BLaER1 (cell line): ENCODE results near the gene DIO3.

Experiments used
- H3K27ac ChIP-seq: shearing (Covaris generic); formaldehyde crosslinking; 2 replicates; pipeline ENCODE4 v1.8.1; 2022
- H3K27me3 ChIP-seq: shearing (Covaris generic); formaldehyde crosslinking; 2 replicates; pipeline ENCODE4 v1.8.1; 2022
- H3K36me3 ChIP-seq: shearing (Covaris generic); formaldehyde crosslinking; 2 replicates; pipeline ENCODE4 v1.8.1; 2022
- H3K4me1 ChIP-seq: shearing (Covaris generic); formaldehyde crosslinking; 2 replicates; pipeline ENCODE4 v1.8.1; 2022
- H3K4me2 ChIP-seq: shearing (Covaris generic); formaldehyde crosslinking; 2 replicates; pipeline ENCODE4 v1.8.1; 2022
- H3K4me3 ChIP-seq: shearing (Covaris generic); formaldehyde crosslinking; 2 replicates; pipeline ENCODE4 v1.8.1; 2022
- H3K9ac ChIP-seq: shearing (Covaris generic); formaldehyde crosslinking; 2 replicates; pipeline ENCODE4 v1.8.1; 2022
- H3K9me3 ChIP-seq: shearing (Covaris generic); formaldehyde crosslinking; 2 replicates; pipeline ENCODE4 v1.8.1; 2022
- H4K20me1 ChIP-seq: shearing (Covaris generic); formaldehyde crosslinking; 2 replicates; pipeline ENCODE4 v1.8.1; 2022
- Cebpa-rat ChIP-seq: shearing (Covaris generic); IDR thresholded peaks from 2 replicates; pipeline ENCODE4 v1.8.1; 2022

The DIO3 gene

GRCh38 chr14:101557811-101558738 is 3.2 kb upstream of the DIO3 start:
- H3K4me3 ChIP-seq = no peak overlapping the region
- H3K9ac ChIP-seq = no peak overlapping the region
- H3K9me3 ChIP-seq = peaks cover 22% of the 10 kb centered on the region
- H3K27me3 ChIP-seq = peaks cover 47% of the 10 kb centered on the region
- no peak overlapping the region for H3K4me2 ChIP-seq
- peaks cover 26% of the 10 kb centered on the region for H4K20me1 ChIP-seq
- no peaks in the 10 kb centered on the region for H3K36me3 ChIP-seq
- no peak for TF ChIP-seq Cebpa-rat
- peaks cover 25% of the 10 kb centered on the region for H3K4me1 ChIP-seq
- no peak overlapping the region for H3K27ac ChIP-seq

- Histone ChIP-seq H3K4me1 (peaks cover 32% of the 10 kb centered on the region), H3K36me3 (no peaks in the 10 kb centered on the region), H4K20me1 (peaks cover 34% of the 10 kb centered on the region), H3K4me2 (no peak overlapping the region), H3K4me3 (no peak overlapping the region), H3K27me3 (peaks cover 54% of the 10 kb centered on the region), H3K9ac (no peak overlapping the region), H3K27ac (no peak overlapping the region), H3K9me3 (peaks cover 22% of the 10 kb centered on the region)
- no peak for TF ChIP-seq Cebpa-rat
Observed at GRCh38 chr14:101558739-101559240, 2.5 kb upstream of the DIO3 start.

- Histone ChIP-seq H3K9ac (no peak overlapping the region), H3K27ac (no peak overlapping the region), H3K9me3 (peaks cover 22% of the 10 kb centered on the region), H3K4me1 (peaks cover 37% of the 10 kb centered on the region), H3K36me3 (no peaks in the 10 kb centered on the region), H3K4me2 (no peak overlapping the region), H3K4me3 (no peak overlapping the region), H4K20me1 (peaks cover 38% of the 10 kb centered on the region), H3K27me3 (peaks cover 58% of the 10 kb centered on the region)
- no peak for TF ChIP-seq Cebpa-rat
Observed at GRCh38 chr14:101559250-101559623, 2.1 kb upstream of the DIO3 start.

GRCh38 chr14:101559624-101560533 is 1.4 kb upstream of the DIO3 start:
- H3K9me3 ChIP-seq = peaks cover 22% of the 10 kb centered on the region
- no peak overlapping the region for H3K27ac ChIP-seq
- H3K27me3 ChIP-seq = peaks cover 65% of the 10 kb centered on the region
- H3K36me3 ChIP-seq = no peaks in the 10 kb centered on the region
- no peak for TF ChIP-seq Cebpa-rat
- H3K4me1 ChIP-seq = peaks cover 40% of the 10 kb centered on the region
- peaks cover 44% of the 10 kb centered on the region for H4K20me1 ChIP-seq
- peak overlapping the region; percentile 64 for H3K4me3 ChIP-seq
- H3K9ac ChIP-seq = no peak overlapping the region
- H3K4me2 ChIP-seq = peak overlapping the region; percentile 80

GRCh38 chr14:101560534-101561113 is 671 bp upstream of the DIO3 start:
- peaks cover 40% of the 10 kb centered on the region for H3K4me1 ChIP-seq
- peaks cover 72% of the 10 kb centered on the region for H3K27me3 ChIP-seq
- peaks cover 22% of the 10 kb centered on the region for H3K9me3 ChIP-seq
- H4K20me1 ChIP-seq = peaks cover 52% of the 10 kb centered on the region
- no peak overlapping the region for H3K9ac ChIP-seq
- no peak overlapping the region for H3K27ac ChIP-seq
- peak overlapping the region; percentile 80 for H3K4me2 ChIP-seq
- H3K36me3 ChIP-seq = no peaks in the 10 kb centered on the region
- H3K4me3 ChIP-seq = peak overlapping the region; percentile 64
- TF ChIP-seq Cebpa-rat = no peak

- H3K9ac ChIP-seq = no peak overlapping the region
- peaks cover 86% of the 10 kb centered on the region for H3K27me3 ChIP-seq
- peaks cover 36% of the 10 kb centered on the region for H3K4me1 ChIP-seq
- no peak for TF ChIP-seq Cebpa-rat
- no peaks in the 10 kb centered on the region for H3K36me3 ChIP-seq
- peak overlapping the region; percentile 80 for H3K4me2 ChIP-seq
- peaks cover 22% of the 10 kb centered on the region for H3K9me3 ChIP-seq
- H4K20me1 ChIP-seq = peaks cover 54% of the 10 kb centered on the region
- H3K4me3 ChIP-seq = peak overlapping the region; percentile 64; the same call in 1 of the 2 replicates
- H3K27ac ChIP-seq = no peak overlapping the region
Observed at GRCh38 chr14:101561897-101562490, 699 bp downstream of the DIO3 start.

- H4K20me1 ChIP-seq = peaks cover 51% of the 10 kb centered on the region
Observed at GRCh38 chr14:101562659-101563351, 1.5 kb downstream of the DIO3 start.

GRCh38 chr14:101563352-101563653 is 2.0 kb downstream of the DIO3 start:
- Histone ChIP-seq H3K4me2 (peak overlapping the region; percentile 80), H3K27me3 (peaks cover 90% of the 10 kb centered on the region), H3K9me3 (peaks cover 22% of the 10 kb centered on the region), H3K27ac (no peak overlapping the region), H4K20me1 (peaks cover 46% of the 10 kb centered on the region), H3K36me3 (no peaks in the 10 kb centered on the region), H3K9ac (no peak overlapping the region), H3K4me3 (peak overlapping the region; percentile 40), H3K4me1 (peaks cover 34% of the 10 kb centered on the region)
- TF ChIP-seq Cebpa-rat = no peak

More at GRCh38 chr14:101562659-101563351, 1.5 kb downstream of the DIO3 start:
- H3K27me3 ChIP-seq = peaks cover 94% of the 10 kb centered on the region
- H3K4me1 ChIP-seq = peaks cover 34% of the 10 kb centered on the region
- H3K27ac ChIP-seq = no peak overlapping the region
- peak overlapping the region; percentile 80 for H3K4me2 ChIP-seq
- peak overlapping the region; percentile 40 for H3K4me3 ChIP-seq
- no peak overlapping the region for H3K9ac ChIP-seq
- H3K9me3 ChIP-seq = peaks cover 22% of the 10 kb centered on the region
- TF ChIP-seq Cebpa-rat = no peak
- no peaks in the 10 kb centered on the region for H3K36me3 ChIP-seq
